Neural crest cell (in vitro differentiated cells): ENCODE measurements around the gene PPARGC1A. TPM values are rescaled to one million over a fixed set of nuclear protein-coding genes. Genes with fewer than 3 reads are reported as not detected.

Experiments
- DNase-seq: peaks from one replicate; pipeline ENCODE4 v3.0.0; 2021; ENCODE audit warnings: low read depth, mixed read lengths, low spot score
- H3K27ac Mint-ChIP-seq: one replicate; pipeline ENCODE4 v1.8.0; 2021; ENCODE audit warnings: mild to moderate bottlenecking, mixed read lengths; ENCODE audit not compliant: unreplicated experiment
- H3K27me3 Mint-ChIP-seq: 2 replicates; pipeline ENCODE4 v1.8.0; 2021; ENCODE audit warnings: low read depth, mild to moderate bottlenecking, mixed read lengths
- H3K36me3 Mint-ChIP-seq: 2 replicates; pipeline ENCODE4 v1.8.0; 2021; ENCODE audit warnings: low read depth, mild to moderate bottlenecking, mixed read lengths
- H3K4me1 Mint-ChIP-seq: 2 replicates; pipeline ENCODE4 v1.8.0; 2021; ENCODE audit warnings: mixed read lengths
- H3K4me3 Mint-ChIP-seq: one replicate; pipeline ENCODE4 v1.8.0; 2021; ENCODE audit warnings: mild to moderate bottlenecking, mixed read lengths
- H3K9me3 Mint-ChIP-seq: 2 replicates; pipeline ENCODE4 v1.8.0; 2021; ENCODE audit warnings: mixed read lengths
- CTCF ChIP-seq: fragments of 200-600 bp; sonication (generic); conservative IDR thresholded peaks from 2 replicates; pipeline ENCODE4 v1.5.0; 2021; ENCODE audit warnings: antibody characterized with exemption, mild to moderate bottlenecking
- total RNA-seq: library from RNA; stranded (reverse); gene quantifications from 2 replicates; pipeline ENCODE4 v1.2.1, GENCODE V29; 2021

The PPARGC1A gene
- total RNA-seq, 1 donor from 2014 or later = 2.8 TPM

- Mint-ChIP-seq H3K27me3 (no peaks in the 10 kb centered on the region), H3K4me3 (no peak overlapping the region), H3K4me1 (no peaks in the 10 kb centered on the region), H3K36me3 (no peaks in the 10 kb centered on the region), H3K27ac (no peak overlapping the region), H3K9me3 (peaks cover 4% of the 10 kb centered on the region)
- DNase-seq = no peak
- TF ChIP-seq CTCF = no peak
Measured at GRCh38 chr4:23768541-23768940, 121.3 kb downstream of the PPARGC1A start.

DNA sequence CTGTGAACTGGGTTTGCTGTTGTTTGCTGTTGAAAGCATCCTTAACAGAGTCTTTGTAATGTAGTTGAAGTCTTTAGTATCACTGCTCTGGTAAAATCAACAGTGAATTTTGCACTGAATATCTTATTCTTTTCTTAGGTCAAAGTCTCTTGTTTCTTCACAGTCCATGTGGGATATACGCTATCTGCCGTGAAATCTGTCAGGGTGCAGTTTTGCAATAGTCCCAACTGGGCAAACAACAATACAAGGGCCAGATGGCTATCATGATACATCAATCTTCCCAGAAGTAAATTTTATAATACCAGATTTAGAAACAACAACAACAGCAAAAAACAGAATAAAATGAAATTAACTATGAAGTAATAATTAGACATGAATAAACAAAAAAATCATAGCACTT is 123.5 kb downstream of the PPARGC1A start:
- no peaks in the 10 kb centered on the region for H3K4me1 Mint-ChIP-seq
- no peak for DNase-seq
- TF ChIP-seq CTCF = no peak
- H3K36me3 Mint-ChIP-seq = no peaks in the 10 kb centered on the region
- H3K27ac Mint-ChIP-seq = no peak overlapping the region
- H3K9me3 Mint-ChIP-seq = peaks cover 8% of the 10 kb centered on the region
- H3K4me3 Mint-ChIP-seq = no peak overlapping the region
- no peaks in the 10 kb centered on the region for H3K27me3 Mint-ChIP-seq

DNA sequence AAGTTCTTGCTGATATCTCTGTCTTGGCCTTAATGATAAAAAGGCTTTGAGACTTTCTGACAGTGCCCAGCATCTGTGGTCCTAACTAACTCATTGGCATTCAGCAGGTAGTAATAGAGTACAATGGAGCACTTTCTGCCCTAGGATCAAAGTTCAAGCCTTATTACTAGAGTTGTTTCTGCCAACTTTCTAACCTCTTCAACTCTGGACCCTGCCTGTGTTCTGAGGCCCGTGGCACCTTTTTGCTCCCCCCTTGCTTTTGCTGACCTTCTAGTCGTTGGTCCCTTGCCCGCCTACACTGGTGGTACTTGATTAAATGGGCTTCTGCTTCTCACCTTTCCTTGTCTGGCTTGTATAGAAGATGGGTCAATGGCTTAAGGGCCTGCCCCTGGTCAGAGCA is 126.3 kb downstream of the PPARGC1A start:
- TF ChIP-seq CTCF = no peak
- H3K27ac Mint-ChIP-seq = no peak overlapping the region
- peaks cover 13% of the 10 kb centered on the region for H3K4me1 Mint-ChIP-seq
- no peaks in the 10 kb centered on the region for H3K27me3 Mint-ChIP-seq
- H3K36me3 Mint-ChIP-seq = no peaks in the 10 kb centered on the region
- no peak for DNase-seq
- no peak overlapping the region for H3K4me3 Mint-ChIP-seq
- peaks cover 11% of the 10 kb centered on the region for H3K9me3 Mint-ChIP-seq

DNA sequence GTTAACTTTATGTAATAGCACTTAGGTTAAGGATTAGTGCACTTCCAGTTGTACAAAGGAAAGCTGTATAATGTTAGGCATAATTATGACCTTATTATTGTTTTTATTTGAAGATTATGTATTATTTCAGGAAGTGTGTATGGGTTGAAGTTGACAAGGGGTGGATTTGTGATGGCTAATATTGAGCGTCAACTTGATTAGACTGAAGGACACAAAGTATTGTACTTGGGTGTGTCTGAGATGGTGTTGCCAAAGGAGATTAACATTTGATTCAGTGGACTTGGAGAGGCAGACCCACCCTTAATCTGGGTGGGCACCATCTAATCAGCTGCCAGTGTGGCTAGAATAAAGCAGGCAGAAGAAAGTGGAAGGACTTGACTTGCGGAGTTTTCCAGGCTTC is 127.3 kb downstream of the PPARGC1A start:
- Mint-ChIP-seq H3K4me3 (no peak overlapping the region), H3K27me3 (no peaks in the 10 kb centered on the region), H3K36me3 (no peaks in the 10 kb centered on the region), H3K4me1 (peaks cover 13% of the 10 kb centered on the region), H3K27ac (no peak overlapping the region), H3K9me3 (peaks cover 11% of the 10 kb centered on the region)
- no peak for TF ChIP-seq CTCF
- no peak for DNase-seq

- Mint-ChIP-seq H3K36me3 (no peaks in the 10 kb centered on the region), H3K4me1 (peaks cover 13% of the 10 kb centered on the region), H3K27ac (no peak overlapping the region), H3K27me3 (no peaks in the 10 kb centered on the region), H3K9me3 (peaks cover 10% of the 10 kb centered on the region), H3K4me3 (no peak overlapping the region)
- no peak for TF ChIP-seq CTCF
- DNase-seq = no peak
Measured at GRCh38 chr4:23759066-23759465, 130.8 kb downstream of the PPARGC1A start.

- H3K27ac Mint-ChIP-seq = no peak overlapping the region
- H3K27me3 Mint-ChIP-seq = no peaks in the 10 kb centered on the region
- no peaks in the 10 kb centered on the region for H3K36me3 Mint-ChIP-seq
- peaks cover 4% of the 10 kb centered on the region for H3K9me3 Mint-ChIP-seq
- no peak overlapping the region for H3K4me3 Mint-ChIP-seq
- DNase-seq = no peak
- H3K4me1 Mint-ChIP-seq = peaks cover 10% of the 10 kb centered on the region
- TF ChIP-seq CTCF = no peak
Measured at GRCh38 chr4:23754688-23755087, 135.2 kb downstream of the PPARGC1A start.
